HepG2 (cell line): Measurements from ENCODE around the gene TULP3. TPM values are rescaled to one million over a fixed set of nuclear protein-coding genes. Genes with fewer than 3 reads are reported as not detected.

Source experiments
- ATAC-seq: fragments of 200-7000 bp; cut with Tn5 transposase; 3 replicates; pipeline ENCODE4 v1.9.1; 2020; ENCODE audit warnings: mild to moderate bottlenecking, moderate library complexity
- BruUV-seq: library from RNA; stranded (reverse); fragments of 400-500 nt; replicated peaks from 2 replicates; lab custom pipeline; 2021; lab: Mats Ljungman, UMichigan
- CTCF ChIA-PET: fragments of 300-600 bp; formaldehyde crosslinking; extraction: SDS; loops from one replicate; lab custom pipeline; 2021; ENCODE audit warnings: low total read pairs, inconsistent platforms, low intra/inter-chr PET ratio; lab: Yijun Ruan, JAX
- POLR2A ChIA-PET: fragments of 350-600 bp; sonication (Branson Sonifier 250); formaldehyde crosslinking; loops from one replicate; lab custom pipeline; 2020; ENCODE audit warnings: antibody characterized with exemption, inconsistent platforms; lab: Yijun Ruan, JAX
- DNase-seq: peaks from one replicate; pipeline ENCODE4 v3.0.0-alpha.2; 2015; ENCODE audit warnings: low spot score
- FAIRE-seq: peaks from 3 replicates; lab custom pipeline; 2011; peaks lifted over from hg19 to GRCh38; lab: Jason Lieb, UNC
- H2AFZ ChIP-seq: one replicate; pipeline ENCODE4 v1.6.1; 2011; ENCODE audit warnings: low read length, inconsistent platforms
- H3K27ac ChIP-seq: fragments of 300-600 bp; 3 replicates; pipeline ENCODE4 v1.8.0; 2011; ENCODE audit warnings: mixed run types, mild to moderate bottlenecking, mixed read lengths, low read length, inconsistent platforms; ENCODE audit not compliant: insufficient read depth; ENCODE audit errors: extremely low read length
- H3K27me3 ChIP-seq, 2 experiments: fragments of 200-600 bp in 1 of 2; 2 replicates in 1 of 2; 3 replicates in 1 of 2; pipeline versions ENCODE4 v1.6.0 to v1.8.0; 2011; ENCODE audit warnings: low read length in 2 of 2, mild to moderate bottlenecking in 2 of 2, moderate library complexity in 2 of 2, inconsistent platforms in 1 of 2; ENCODE audit not compliant: insufficient read depth in 2 of 2, control insufficient read depth in 1 of 2
- H3K36me3 ChIP-seq, 2 experiments: fragments of 200-600 bp in 1 of 2; replicated peaks in 1 of 2; 2 replicates in 1 of 2; 3 replicates in 1 of 2; pipeline versions ENCODE4 v1.5.1 to v1.8.0; 2011; ENCODE audit warnings: low read length in 2 of 2, inconsistent platforms in 1 of 2; ENCODE audit not compliant: insufficient read depth in 2 of 2, control insufficient read depth in 1 of 2
- H3K4me1 ChIP-seq: 2 replicates; pipeline ENCODE4 v1.5.1; 2012; ENCODE audit warnings: low read length, inconsistent platforms; ENCODE audit not compliant: insufficient read depth
- H3K4me2 ChIP-seq: 2 replicates; pipeline ENCODE4 v1.6.0; 2011; ENCODE audit warnings: low read depth, low read length, inconsistent platforms
- H3K4me3 ChIP-seq, 3 experiments: fragments of 200-600 bp in 1 of 3; sonication (generic), shearing (Covaris generic) in 1 of 3; replicated peaks in 1 of 3; 2 replicates each; pipeline ENCODE4 v1.5.1; 2011 to 2016; ENCODE audit warnings: low read length in 3 of 3, inconsistent platforms in 2 of 3, low read depth in 2 of 3, mild to moderate bottlenecking in 2 of 3, control low read depth in 1 of 3, mixed read lengths in 1 of 3; ENCODE audit not compliant: insufficient read depth in 1 of 3
- H3K79me2 ChIP-seq: one replicate; pipeline ENCODE4 v1.6.1; 2011; ENCODE audit warnings: low read length, inconsistent platforms; ENCODE audit not compliant: insufficient read depth
- H3K9ac ChIP-seq: 2 replicates; pipeline ENCODE4 v1.6.0; 2011; ENCODE audit warnings: mild to moderate bottlenecking, low read depth, low read length, inconsistent platforms; ENCODE audit not compliant: insufficient read depth
- H3K9me3 ChIP-seq: 2 replicates; pipeline ENCODE4 v1.5.1; 2012; ENCODE audit warnings: mild to moderate bottlenecking, low read length
- H4K20me1 ChIP-seq: 2 replicates; pipeline ENCODE4 v1.6.0; 2011; ENCODE audit warnings: inconsistent platforms, mild to moderate bottlenecking, low read length, moderate library complexity; ENCODE audit not compliant: insufficient read depth
- MAFF ChIP-seq: IDR thresholded peaks from 2 replicates; pipeline ENCODE4 v1.6.1; 2011; ENCODE audit warnings: low read depth, low read length, improper control_type of control experiment
- PCBP1 ChIP-seq: fragments of 200-400 bp; formaldehyde crosslinking; IDR thresholded peaks from 2 replicates; pipeline ENCODE4 v1.6.1; 2017; ENCODE audit warnings: mild to moderate bottlenecking, low read depth, low read length, borderline replicate concordance
- SKI ChIP-seq: fragments of 450-650 bp; IDR thresholded peaks from one replicate; pipeline ENCODE4 v1.6.1; 2018; ENCODE audit warnings: mild to moderate bottlenecking; ENCODE audit not compliant: partially characterized antibody
- ZNF350 ChIP-seq: sonication (generic); formaldehyde crosslinking; IDR thresholded peaks from 2 replicates; pipeline ENCODE4 v1.4.0; 2020; ENCODE audit warnings: mild to moderate bottlenecking, low read depth, missing genetic modification reagents, borderline replicate concordance
- ZNF614 ChIP-seq: IDR thresholded peaks from 2 replicates; pipeline ENCODE4 v1.6.1; 2018; ENCODE audit warnings: missing biosample characterization, missing genetic modification reagents, inconsistent platforms, borderline replicate concordance
- WGBS: methylation state at CpG from one replicate; pipeline ENCODE4 v1.1.6; 2017; ENCODE audit warnings: low lambda C conversion rate; 5-methylcytosine and 5-hydroxymethylcytosine counted together
- in situ Hi-C: cut with HindIII; loops from 2 replicates; pipeline ENCODE4 v1.10.0; 2017; ENCODE audit warnings: low pct_unique_long_range_greater_than_20kb; ENCODE audit not compliant: extremely low pct_ligation_motif_present
- intact Hi-C: fragments of 100-400 bp; cut with micrococcal nuclease; formaldehyde crosslinking; loops from one replicate; pipeline ENCODE4 v1.10.0; 2022; ENCODE audit not compliant: unreplicated experiment
- polyA plus RNA-seq, 8 experiments: library from polyadenylated mRNA; depleted of rRNA in 3 of 8; stranded (reverse) in 7 of 8; unstranded in 1 of 8; fragments of >200 nt; fragmentation: Illumina TruSeq in 4 of 8; extraction: Trizol in 4 of 8; gene quantifications; 2 replicates each; pipeline versions ENCODE4 v1.2.1 to v1.2.3, GENCODE V29; 2011 to 2016; ENCODE audit warnings: low read depth in 4 of 8, missing spikeins in 1 of 8, mixed read lengths in 1 of 8; ENCODE audit not compliant: insufficient read depth in 1 of 8
- total RNA-seq, 5 experiments: library from RNA; depleted of rRNA; stranded (reverse); fragments of >200 nt; fragmentation: Illumina TruSeq; extraction: Trizol; gene quantifications; 2 replicates each; pipeline ENCODE4 v1.2.3, GENCODE V29; 2016; ENCODE audit warnings: low read depth in 1 of 5
- TF ChIP-seq, protein P1 (sequence below): sonication (generic); formaldehyde crosslinking; IDR thresholded peaks from 2 replicates; pipeline ENCODE4 v1.9.0; 2021; ENCODE audit warnings: missing genetic modification reagents, mild to moderate bottlenecking, borderline replicate concordance
- TF ChIP-seq, protein P2 (sequence below): sonication (generic); formaldehyde crosslinking; IDR thresholded peaks from 2 replicates; pipeline ENCODE4 v1.5.1; 2020; ENCODE audit warnings: missing genetic modification reagents, mild to moderate bottlenecking, borderline replicate concordance

The TULP3 gene
- total and polyA plus RNA-seq, 2 of the 13 experiments (the other 11 are each of a cell fraction or from before 2014, with no cell fraction given): 11.2 to 13.2 TPM

DNA sequence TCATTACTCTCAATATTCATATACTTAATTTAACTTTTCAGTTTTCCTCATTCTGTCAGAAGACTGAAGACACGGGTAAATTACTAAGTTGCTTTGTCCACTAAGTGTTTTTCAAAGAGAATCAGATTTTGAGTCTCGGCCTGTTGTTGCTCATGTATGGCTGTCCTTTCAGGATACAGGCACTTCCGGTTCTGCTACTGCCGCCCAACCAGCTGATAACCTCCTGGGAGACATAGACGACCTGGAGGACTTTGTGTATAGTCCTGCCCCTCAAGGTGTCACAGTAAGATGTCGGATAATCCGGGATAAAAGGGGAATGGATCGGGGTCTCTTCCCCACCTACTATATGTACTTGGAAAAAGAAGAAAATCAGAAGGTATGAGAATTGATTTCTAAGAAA lies 40.2 kb downstream of the TULP3 start:
- no peak for DNase-seq
- BruUV-seq: no TSS peak
- Histone ChIP-seq H3K4me3 (no peak overlapping the region), H3K27me3 (no peaks in the 10 kb centered on the region), H4K20me1 (no peaks in the 10 kb centered on the region), H3K27ac (no peak overlapping the region), H3K79me2 (no peaks in the 10 kb centered on the region), H3K36me3 (peaks cover 13 to 48% of the 10 kb centered on the region in 2 experiments), H3K4me1 (no peaks in the 10 kb centered on the region), H3K9me3 (no peaks in the 10 kb centered on the region), H2AFZ (no peak overlapping the region), H3K4me2 (no peak overlapping the region), H3K9ac (no peak overlapping the region)
- intact Hi-C loops (no loop called here), in situ Hi-C loops (no loop called here)
- no peak for ATAC-seq
- FAIRE-seq: no peak
- ChIA-PET POLR2A (interaction anchor here (1.3 kb wide), 1 partner anchor 40 kb away, joined by 3 read pairs; the partner anchor contains the start of gene TULP3), CTCF (no interaction called here)
- TF ChIP-seq, protein P1, sequence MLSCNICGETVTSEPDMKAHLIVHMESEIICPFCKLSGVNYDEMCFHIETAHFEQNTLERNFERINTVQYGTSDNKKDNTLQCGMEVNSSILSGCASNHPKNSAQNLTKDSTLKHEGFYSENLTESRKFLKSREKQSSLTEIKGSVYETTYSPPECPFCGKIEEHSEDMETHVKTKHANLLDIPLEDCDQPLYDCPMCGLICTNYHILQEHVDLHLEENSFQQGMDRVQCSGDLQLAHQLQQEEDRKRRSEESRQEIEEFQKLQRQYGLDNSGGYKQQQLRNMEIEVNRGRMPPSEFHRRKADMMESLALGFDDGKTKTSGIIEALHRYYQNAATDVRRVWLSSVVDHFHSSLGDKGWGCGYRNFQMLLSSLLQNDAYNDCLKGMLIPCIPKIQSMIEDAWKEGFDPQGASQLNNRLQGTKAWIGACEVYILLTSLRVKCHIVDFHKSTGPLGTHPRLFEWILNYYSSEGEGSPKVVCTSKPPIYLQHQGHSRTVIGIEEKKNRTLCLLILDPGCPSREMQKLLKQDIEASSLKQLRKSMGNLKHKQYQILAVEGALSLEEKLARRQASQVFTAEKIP: no peak
- no peak for TF ChIP-seq ZNF350
- no peak for TF ChIP-seq MAFF
- no peak for TF ChIP-seq ZNF614 (CRISPR knock-in tag)
- TF ChIP-seq, protein P2, sequence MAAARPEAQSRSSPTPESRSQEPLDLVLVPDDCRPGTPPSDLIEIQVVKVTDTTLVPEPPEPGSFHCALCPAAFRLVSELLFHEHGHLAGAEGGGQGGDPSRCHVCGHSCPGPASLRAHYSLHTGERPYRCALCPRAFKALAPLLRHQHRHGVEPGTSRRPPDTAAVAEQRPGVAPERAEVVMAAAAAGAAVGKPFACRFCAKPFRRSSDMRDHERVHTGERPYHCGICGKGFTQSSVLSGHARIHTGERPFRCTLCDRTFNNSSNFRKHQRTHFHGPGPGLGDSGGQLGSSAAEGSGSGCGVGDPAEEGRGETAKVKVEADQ: no peak
- TF ChIP-seq SKI: no peak
- no peak for TF ChIP-seq PCBP1
- 93% methylated on average over 8 of the region's 8 CpGs for WGBS
